Measurements from ENCODE around the gene TMEM69. TPM values are rescaled to one million over a fixed set of nuclear protein-coding genes. Genes with fewer than 3 reads are reported as not detected.

Gene TMEM69
- total RNA-seq, 4 donors from 2014 or later = 13.8 to 27.7 (median 19.3) TPM

DNA sequence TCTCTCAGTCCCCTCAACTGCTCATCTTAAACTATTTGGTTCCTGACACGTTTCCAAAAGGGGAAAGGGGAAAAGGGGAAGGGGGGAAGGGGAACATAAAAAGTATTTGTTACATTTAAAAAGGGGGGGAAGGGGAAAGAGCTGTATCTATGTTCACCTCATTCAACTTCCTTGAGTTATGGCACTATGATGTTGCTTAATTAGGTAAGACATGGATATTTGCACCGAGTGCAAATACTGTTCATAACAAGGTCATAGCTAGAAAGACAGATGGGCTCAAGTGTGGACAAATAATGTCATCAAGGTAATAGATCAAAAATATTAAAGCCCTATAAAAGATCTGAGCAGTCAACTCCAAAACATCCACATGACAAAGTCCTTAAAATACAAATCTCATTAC lies 27.6 kb upstream of the TMEM69 start:
- H3K36me3 ChIP-seq = peaks cover 51% of the 10 kb centered on the region
- DNase-seq (ENCODE audit: low spot score in 2 of 2) = no peak
- no peak overlapping the region for H3K27ac ChIP-seq
- no peaks in the 10 kb centered on the region for H3K9me3 ChIP-seq
- TF ChIP-seq EP300 (IDR thresholded peaks at IDR 0.05) = no peak
- TF ChIP-seq, protein P1, sequence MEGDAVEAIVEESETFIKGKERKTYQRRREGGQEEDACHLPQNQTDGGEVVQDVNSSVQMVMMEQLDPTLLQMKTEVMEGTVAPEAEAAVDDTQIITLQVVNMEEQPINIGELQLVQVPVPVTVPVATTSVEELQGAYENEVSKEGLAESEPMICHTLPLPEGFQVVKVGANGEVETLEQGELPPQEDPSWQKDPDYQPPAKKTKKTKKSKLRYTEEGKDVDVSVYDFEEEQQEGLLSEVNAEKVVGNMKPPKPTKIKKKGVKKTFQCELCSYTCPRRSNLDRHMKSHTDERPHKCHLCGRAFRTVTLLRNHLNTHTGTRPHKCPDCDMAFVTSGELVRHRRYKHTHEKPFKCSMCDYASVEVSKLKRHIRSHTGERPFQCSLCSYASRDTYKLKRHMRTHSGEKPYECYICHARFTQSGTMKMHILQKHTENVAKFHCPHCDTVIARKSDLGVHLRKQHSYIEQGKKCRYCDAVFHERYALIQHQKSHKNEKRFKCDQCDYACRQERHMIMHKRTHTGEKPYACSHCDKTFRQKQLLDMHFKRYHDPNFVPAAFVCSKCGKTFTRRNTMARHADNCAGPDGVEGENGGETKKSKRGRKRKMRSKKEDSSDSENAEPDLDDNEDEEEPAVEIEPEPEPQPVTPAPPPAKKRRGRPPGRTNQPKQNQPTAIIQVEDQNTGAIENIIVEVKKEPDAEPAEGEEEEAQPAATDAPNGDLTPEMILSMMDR (IDR thresholded peaks at IDR 0.05) = no peak
- no peak for TF ChIP-seq POLR2AphosphoS5 (IDR thresholded peaks at IDR 0.05)
- TF ChIP-seq POLR2A (IDR thresholded peaks at IDR 0.05) = no peak
- no peaks in the 10 kb centered on the region for H3K27me3 ChIP-seq
- no peak overlapping the region for H3K4me3 ChIP-seq
- 64% methylated on average over 2 of the region's 2 CpGs for WGBS
- peaks cover under 1% of the 10 kb centered on the region for H3K4me1 ChIP-seq

DNA sequence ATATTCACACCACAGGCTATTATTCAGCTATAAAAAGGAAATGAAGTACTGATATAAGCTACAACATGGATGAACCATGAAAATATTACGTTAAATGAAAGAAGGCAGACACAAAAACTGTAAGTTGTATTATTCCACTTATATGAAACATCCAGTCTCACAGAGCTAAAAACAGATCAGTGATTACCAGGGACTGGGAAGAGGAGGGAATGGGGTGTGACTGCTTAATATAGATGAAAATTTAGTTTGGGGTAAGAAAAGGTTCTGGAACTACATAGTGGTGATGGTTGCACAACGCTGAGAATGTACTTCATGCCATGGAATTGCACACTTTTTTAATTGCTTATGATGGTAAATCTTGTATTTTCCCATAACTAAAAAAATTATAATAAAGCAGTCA lies 21.1 kb upstream of the TMEM69 start:
- no peaks in the 10 kb centered on the region for H3K9me3 ChIP-seq
- H3K27me3 ChIP-seq = no peaks in the 10 kb centered on the region
- H3K27ac ChIP-seq = no peak overlapping the region
- WGBS = 82% methylated on average over 2 of the region's 2 CpGs
- peaks cover 15% of the 10 kb centered on the region for H3K4me1 ChIP-seq
- no peak for DNase-seq (ENCODE audit: low spot score in 2 of 2)
- H3K36me3 ChIP-seq = no peaks in the 10 kb centered on the region
- no peak overlapping the region for H3K4me3 ChIP-seq
- no peak for TF ChIP-seq POLR2AphosphoS5 (IDR thresholded peaks at IDR 0.05)
- no peak for TF ChIP-seq POLR2A (IDR thresholded peaks at IDR 0.05)
- TF ChIP-seq, protein P1 (IDR thresholded peaks at IDR 0.05) = no peak
- TF ChIP-seq EP300 (IDR thresholded peaks at IDR 0.05) = no peak

DNA sequence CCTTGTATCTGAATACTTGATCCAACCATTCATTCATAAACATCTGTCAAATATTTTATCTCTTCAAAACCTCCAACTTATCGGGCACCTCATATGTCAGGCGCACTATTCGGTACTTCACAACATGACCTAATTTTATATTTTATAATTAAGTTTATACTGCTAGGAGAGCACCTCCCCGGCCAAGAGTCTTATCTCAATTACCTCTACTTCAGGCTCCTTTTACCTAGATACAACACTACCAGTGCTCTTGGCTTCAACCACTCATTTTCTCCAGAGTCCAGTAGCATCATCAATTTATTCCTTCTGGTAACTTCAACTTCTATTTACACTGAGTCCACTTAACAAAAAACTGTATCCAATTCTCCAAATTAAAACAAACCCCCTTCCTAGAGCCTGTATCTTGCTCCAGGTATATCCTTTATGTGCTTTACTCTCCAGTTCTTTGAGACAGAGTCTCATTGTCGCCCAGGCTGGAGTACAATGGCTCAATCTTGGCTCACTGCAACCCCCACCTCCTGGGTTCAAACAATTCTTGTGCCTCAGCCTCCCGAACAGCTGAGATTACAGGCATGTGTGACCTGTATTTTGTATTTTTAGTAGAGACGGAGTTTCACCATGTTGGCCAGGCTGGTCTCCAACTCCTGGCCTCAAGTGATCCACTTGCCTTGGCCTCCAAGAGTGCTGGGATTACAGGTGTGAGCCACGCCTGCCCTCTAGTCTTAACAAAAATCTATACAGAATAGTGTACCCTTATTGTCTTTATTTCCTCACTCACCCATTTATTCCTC lies 20.5 kb upstream of the TMEM69 start:
- no peaks in the 10 kb centered on the region for H3K36me3 ChIP-seq
- DNase-seq (ENCODE audit: low spot score in 2 of 2) = no peak
- WGBS = 83% methylated on average over 8 of the region's 8 CpGs
- H3K27ac ChIP-seq = no peak overlapping the region
- no peak overlapping the region for H3K4me3 ChIP-seq
- TF ChIP-seq, protein P1 (IDR thresholded peaks at IDR 0.05) = no peak
- TF ChIP-seq EP300 (IDR thresholded peaks at IDR 0.05) (no peak), POLR2AphosphoS5 (IDR thresholded peaks at IDR 0.05) (no peak), POLR2A (IDR thresholded peaks at IDR 0.05) (no peak)
- H3K9me3 ChIP-seq = no peaks in the 10 kb centered on the region
- H3K4me1 ChIP-seq = peaks cover 15% of the 10 kb centered on the region
- no peaks in the 10 kb centered on the region for H3K27me3 ChIP-seq

DNA sequence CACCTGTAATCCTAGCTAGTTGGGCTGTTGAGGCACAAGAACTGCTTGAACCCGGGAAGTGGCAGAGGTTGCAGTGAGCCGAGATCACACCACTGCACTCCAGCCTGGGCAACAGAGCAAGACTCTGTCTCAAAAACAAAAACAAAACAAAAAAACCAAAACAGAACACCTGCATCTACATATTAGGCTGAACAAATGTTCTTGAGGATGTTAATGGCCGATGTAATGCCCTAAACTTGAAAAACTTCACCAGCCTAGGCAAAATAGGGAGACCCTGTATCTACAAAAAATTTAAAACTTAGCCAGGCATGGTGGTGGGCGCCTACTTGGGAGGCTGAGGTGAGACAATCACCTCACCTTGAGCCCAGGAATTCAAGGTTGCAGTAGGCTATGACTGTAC lies 19.5 kb upstream of the TMEM69 start:
- H3K4me3 ChIP-seq = no peak overlapping the region
- no peak for DNase-seq (ENCODE audit: low spot score in 2 of 2)
- no peak for TF ChIP-seq POLR2A (IDR thresholded peaks at IDR 0.05)
- TF ChIP-seq POLR2AphosphoS5 (IDR thresholded peaks at IDR 0.05) = no peak
- TF ChIP-seq, protein P1 (IDR thresholded peaks at IDR 0.05) = no peak
- no peak for TF ChIP-seq EP300 (IDR thresholded peaks at IDR 0.05)
- peaks cover 15% of the 10 kb centered on the region for H3K4me1 ChIP-seq
- H3K36me3 ChIP-seq = no peaks in the 10 kb centered on the region
- no peak overlapping the region for H3K27ac ChIP-seq
- no peaks in the 10 kb centered on the region for H3K9me3 ChIP-seq
- whole genome bisulfite sequencing = 92% methylated on average over 4 of the region's 4 CpGs
- no peaks in the 10 kb centered on the region for H3K27me3 ChIP-seq

DNA sequence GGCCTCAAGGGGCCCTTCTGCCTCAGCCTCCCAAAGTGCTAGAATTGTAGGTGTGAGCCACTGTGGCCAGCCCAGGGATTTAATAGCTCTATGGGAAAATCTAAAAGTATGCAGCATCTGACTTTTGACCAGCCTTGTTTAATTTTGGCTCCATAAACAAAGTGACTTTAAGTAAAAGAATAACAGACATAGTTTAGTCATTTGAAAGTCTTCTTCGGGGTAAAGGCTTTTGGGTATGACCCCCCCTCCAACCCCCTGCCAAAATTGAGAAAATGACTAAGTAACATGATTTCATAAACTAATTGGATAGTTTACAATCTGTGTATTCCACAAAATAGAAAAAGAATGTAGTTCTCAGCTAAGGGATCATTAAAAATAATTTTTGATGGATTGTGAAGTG lies 18.6 kb upstream of the TMEM69 start:
- H3K36me3 ChIP-seq = no peaks in the 10 kb centered on the region
- 72% methylated on average over 1 of the region's 1 CpG for WGBS
- H3K27ac ChIP-seq = no peak overlapping the region
- peaks cover 15% of the 10 kb centered on the region for H3K4me1 ChIP-seq
- H3K4me3 ChIP-seq = no peak overlapping the region
- TF ChIP-seq POLR2A (IDR thresholded peaks at IDR 0.05) (no peak), EP300 (IDR thresholded peaks at IDR 0.05) (no peak)
- H3K27me3 ChIP-seq = no peaks in the 10 kb centered on the region
- no peaks in the 10 kb centered on the region for H3K9me3 ChIP-seq
- no peak for DNase-seq (ENCODE audit: low spot score in 2 of 2)
